Choroid plexus epithelial cell (primary cell): ENCODE results near the gene CHRM5.
A peak's percentile ranks its signal among the peaks of the same experiment; 100 is the strongest.

Source experiments
- DNase-seq: peaks from one replicate; pipeline ENCODE4 v3.0.0-alpha.2; 2010; ENCODE audit warnings: low read depth
- H3K4me3 ChIP-seq: 2 replicates; pipeline ENCODE4 v1.5.1; 2011; ENCODE audit warnings: low read depth, mild to moderate bottlenecking, control low read depth, low read length, moderate library complexity
- TF ChIP-seq, protein P1 (sequence below): conservative IDR thresholded peaks from 2 replicates; pipeline ENCODE4 v1.5.1; 2011; ENCODE audit warnings: low read depth, mild to moderate bottlenecking, control low read depth, inconsistent platforms, low read length, moderate library complexity

CHRM5 gene

DNA sequence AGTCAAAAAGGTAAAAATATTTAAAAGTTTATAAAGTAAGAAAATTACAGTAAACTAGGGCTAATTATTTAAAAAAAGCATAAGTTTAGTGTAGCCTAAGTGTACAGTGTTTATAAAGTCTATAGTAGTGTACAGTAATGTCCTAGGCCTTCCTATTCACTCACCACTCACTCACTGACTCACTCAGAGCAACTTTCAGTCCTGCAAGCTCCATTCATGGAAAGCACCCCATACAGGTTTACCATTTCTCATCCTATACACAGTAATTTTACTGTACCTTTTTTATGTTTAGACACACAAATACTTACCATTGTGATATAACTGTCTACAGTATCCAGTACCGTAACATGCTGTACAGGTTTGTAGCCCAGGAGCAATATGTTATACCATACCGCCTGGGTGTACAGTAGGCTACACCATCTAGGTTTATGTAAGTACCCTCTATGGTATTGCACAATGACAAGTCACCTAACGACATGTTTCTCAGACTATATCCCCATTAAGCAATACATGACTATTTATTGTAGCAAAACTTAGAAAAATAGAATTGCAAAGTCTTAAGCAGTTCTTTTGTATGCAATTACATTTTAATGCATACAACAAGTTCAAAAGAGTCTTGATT lies 51.2 kb downstream of the CHRM5 start:
- no peak overlapping the region for H3K4me3 ChIP-seq
- TF ChIP-seq, protein P1, sequence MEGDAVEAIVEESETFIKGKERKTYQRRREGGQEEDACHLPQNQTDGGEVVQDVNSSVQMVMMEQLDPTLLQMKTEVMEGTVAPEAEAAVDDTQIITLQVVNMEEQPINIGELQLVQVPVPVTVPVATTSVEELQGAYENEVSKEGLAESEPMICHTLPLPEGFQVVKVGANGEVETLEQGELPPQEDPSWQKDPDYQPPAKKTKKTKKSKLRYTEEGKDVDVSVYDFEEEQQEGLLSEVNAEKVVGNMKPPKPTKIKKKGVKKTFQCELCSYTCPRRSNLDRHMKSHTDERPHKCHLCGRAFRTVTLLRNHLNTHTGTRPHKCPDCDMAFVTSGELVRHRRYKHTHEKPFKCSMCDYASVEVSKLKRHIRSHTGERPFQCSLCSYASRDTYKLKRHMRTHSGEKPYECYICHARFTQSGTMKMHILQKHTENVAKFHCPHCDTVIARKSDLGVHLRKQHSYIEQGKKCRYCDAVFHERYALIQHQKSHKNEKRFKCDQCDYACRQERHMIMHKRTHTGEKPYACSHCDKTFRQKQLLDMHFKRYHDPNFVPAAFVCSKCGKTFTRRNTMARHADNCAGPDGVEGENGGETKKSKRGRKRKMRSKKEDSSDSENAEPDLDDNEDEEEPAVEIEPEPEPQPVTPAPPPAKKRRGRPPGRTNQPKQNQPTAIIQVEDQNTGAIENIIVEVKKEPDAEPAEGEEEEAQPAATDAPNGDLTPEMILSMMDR: no peak

DNA sequence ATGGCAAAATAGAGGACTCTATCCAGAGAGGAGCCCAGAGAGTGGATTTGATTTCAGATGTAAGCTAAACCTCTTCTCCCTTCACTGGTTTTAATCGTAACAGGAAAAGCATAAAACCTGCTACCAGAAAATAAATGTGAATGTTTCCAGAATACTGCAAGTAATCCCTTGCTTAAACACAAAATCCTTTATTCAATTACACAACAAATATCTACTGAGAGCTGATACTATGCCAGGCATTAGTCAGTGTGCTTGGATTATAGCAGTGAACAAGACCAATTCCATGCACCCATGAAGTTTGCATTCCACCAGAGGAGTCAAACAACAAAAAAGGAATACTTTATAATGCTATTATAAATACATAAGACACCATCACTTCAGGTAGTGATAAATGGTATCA lies 55.6 kb downstream of the CHRM5 start:
- DNase-seq: no peak
- no peak overlapping the region for H3K4me3 ChIP-seq
- TF ChIP-seq, protein P1: no peak

More for the DNA sequence above, 51.2 kb downstream of the CHRM5 start:
- DNase-seq: no peak

DNA sequence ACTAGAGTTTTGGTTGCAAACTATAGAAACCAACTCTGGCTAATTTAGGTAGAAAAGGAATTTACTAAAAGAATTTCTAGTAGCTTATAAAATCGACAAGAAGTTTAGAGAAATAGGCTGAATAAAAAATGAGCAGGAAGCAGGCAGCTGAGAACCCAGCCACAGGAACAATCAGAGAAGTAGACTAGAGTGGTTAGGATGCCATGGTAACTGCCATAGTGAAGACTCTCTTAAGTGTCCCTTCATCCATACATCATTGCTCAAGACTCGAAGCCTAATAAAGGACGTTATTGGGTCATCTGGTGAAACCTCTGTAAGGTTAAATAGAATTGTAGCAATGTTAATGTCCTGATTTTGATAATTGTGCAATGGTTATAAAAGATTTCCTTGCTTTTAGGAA lies 57.0 kb downstream of the CHRM5 start:
- TF ChIP-seq, protein P1: no peak
- no peak for DNase-seq
- no peak overlapping the region for H3K4me3 ChIP-seq

DNA sequence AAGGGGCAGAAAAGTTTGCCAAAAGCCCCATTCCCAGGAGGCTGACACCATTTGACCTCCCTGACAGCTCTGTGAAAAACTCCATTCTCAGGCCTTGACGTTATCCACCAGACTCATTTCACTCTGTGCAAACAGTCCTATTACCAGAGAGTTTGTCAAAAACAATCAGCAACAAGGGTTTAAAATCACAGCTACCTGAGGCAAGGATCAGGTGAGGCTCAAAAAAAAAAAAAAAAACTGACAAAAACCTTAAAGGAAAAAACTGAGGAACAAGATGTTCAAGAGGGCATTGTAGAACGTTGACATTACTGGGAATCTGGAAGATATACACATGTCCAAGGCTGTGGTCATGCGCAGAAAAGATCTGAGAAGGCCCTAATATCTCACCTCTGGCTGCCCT lies 59.3 kb downstream of the CHRM5 start:
- H3K4me3 ChIP-seq: no peak overlapping the region
- TF ChIP-seq, protein P1: no peak
- DNase-seq: no peak

DNA sequence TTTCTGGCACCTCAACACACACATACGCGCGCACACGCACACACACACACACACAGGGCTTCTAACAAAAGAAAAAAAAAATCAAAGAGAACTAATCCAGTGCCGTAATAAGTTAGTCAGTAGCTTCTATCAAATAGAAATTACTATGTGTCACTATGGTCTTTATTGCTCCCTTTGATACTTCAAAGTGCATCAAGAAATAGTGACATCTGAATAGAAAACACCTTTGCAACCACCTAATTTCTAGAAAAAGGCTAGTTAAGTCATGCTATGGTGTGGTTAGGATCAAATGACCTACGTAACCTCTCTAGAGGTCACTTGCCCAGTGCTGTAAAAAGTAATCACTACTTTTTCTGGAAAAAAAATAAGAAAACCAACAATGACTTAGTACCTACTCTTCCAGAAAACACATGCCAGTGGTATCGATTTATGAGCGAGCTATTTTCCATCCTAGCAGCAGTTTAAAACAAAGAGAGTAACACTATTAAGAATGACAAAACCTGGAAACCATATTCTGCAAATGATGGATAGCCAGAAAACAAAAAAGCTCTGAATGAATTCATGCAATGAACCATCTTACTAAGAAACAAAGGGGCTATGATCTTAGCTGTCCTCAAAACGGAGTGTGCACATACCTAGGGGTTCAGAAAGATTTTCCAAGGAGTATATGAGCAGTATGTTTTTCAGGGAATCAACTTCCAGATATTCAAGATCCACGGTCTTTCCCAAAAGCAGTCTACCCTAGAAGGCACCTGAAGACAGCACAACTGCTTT lies 63.9 kb downstream of the CHRM5 start:
- no peak for DNase-seq
- H3K4me3 ChIP-seq: no peak overlapping the region
- TF ChIP-seq, protein P1: no peak

DNA sequence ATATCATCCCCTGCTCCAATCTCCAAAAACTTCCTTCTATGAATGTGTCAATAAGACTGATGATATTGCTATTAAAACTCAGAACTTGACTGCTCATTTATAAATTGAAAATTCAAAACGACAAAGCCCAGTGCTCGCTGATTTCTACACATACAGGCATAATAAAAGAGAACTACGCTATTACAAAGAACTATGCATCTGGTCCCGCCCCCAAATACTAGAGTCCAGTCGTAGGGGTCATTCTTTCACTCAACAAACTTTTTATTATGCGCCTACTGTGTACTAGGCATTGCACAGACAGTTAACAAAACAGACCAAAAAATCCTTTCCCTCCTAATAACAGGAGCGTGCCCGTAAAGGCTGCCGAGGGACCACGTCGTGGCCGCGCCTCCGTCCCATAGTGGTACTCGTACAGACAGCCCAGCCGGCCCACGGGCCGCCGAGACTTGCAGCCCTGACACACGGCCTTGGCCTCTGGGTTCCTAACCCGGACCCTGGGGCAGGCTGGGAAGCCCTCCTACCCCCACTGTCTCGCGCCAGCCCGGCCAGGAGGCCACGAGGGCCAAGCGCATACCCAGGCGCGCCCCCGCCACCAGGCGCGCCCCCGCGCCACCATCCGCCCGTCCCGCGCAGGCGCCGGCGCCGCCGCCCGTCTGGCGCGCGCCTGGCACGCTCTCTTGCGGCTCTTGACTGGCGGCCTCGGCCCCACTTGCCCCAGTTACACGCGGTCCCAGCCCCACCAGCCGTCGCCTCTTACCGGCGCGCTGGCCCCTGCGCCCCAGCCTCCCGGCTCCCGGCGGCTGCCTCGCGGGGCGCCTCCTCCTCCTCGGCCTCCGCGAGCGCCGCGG lies 70.0 kb downstream of the CHRM5 start:
- TF ChIP-seq, protein P1: no peak
- peak; percentile 73 for DNase-seq
- peak overlapping the region; percentile 90 for H3K4me3 ChIP-seq
